Panc1 (cell line): ENCODE measurements around the gene PSME3IP1. TPM values are rescaled to one million over a fixed set of nuclear protein-coding genes. Genes with fewer than 3 reads are reported as not detected.
A peak's percentile ranks its signal among the peaks of the same experiment; 100 is the strongest.

Experiments
- ATAC-seq: fragments of 200-7000 bp; cut with Tn5 transposase; 2 replicates; pipeline ENCODE4 v1.9.1; 2020; ENCODE audit warnings: mild to moderate bottlenecking, moderate library complexity
- BruUV-seq: library from RNA; stranded (reverse); fragments of 400-500 nt; replicated peaks from 2 replicates; lab custom pipeline; 2021; lab: Mats Ljungman, UMichigan
- CTCF ChIA-PET: fragments of 300-600 bp; sonication (Branson Sonifier 250); formaldehyde crosslinking; loops from one replicate; lab custom pipeline; 2022; ENCODE audit warnings: antibody characterized with exemption; lab: Charles Lee
- POLR2A ChIA-PET: fragments of 300-600 bp; sonication (Branson Sonifier 250); formaldehyde crosslinking; loops from one replicate; lab custom pipeline; 2022; ENCODE audit warnings: antibody characterized with exemption; lab: Charles Lee
- DNase-seq: peaks from one replicate; pipeline ENCODE4 v3.0.0-alpha.2; 2010; ENCODE audit warnings: low read depth, low spot score
- H3K27ac ChIP-seq: 2 replicates; pipeline ENCODE4 v1.5.1; 2011; ENCODE audit warnings: mild to moderate bottlenecking, low read length, inconsistent platforms
- H3K27me3 ChIP-seq: fragments of 200-500 bp; sonication (Bioruptor generic); 2 replicates; pipeline ENCODE4 v1.6.0; 2014; ENCODE audit warnings: low read length, inconsistent platforms; ENCODE audit not compliant: control insufficient read depth, insufficient read depth
- H3K36me3 ChIP-seq: fragments of 200-500 bp; sonication (Bioruptor generic); 2 replicates; pipeline ENCODE4 v1.5.1; 2014; ENCODE audit warnings: inconsistent platforms, mild to moderate bottlenecking, low read length, moderate library complexity; ENCODE audit not compliant: control insufficient read depth, insufficient read depth
- H3K4me1 ChIP-seq: 2 replicates; pipeline ENCODE4 v1.5.1; 2011; ENCODE audit warnings: inconsistent platforms, mild to moderate bottlenecking, low read length, moderate library complexity; ENCODE audit not compliant: control insufficient read depth, insufficient read depth
- H3K4me3 ChIP-seq, 2 experiments: 2 replicates each; pipeline ENCODE4 v1.5.1; 2011 to 2012; ENCODE audit warnings: low read depth in 2 of 2, low read length in 2 of 2, mild to moderate bottlenecking in 2 of 2, inconsistent platforms in 1 of 2, moderate library complexity in 1 of 2
- H3K9me3 ChIP-seq: fragments of 200-500 bp; sonication (Bioruptor generic); 2 replicates; pipeline ENCODE4 v1.5.1; 2014; ENCODE audit warnings: low read depth, mild to moderate bottlenecking, inconsistent platforms, low read length, moderate library complexity; ENCODE audit not compliant: control insufficient read depth, insufficient read depth
- POLR2AphosphoS5 ChIP-seq: IDR thresholded peaks from 2 replicates; pipeline ENCODE4 v1.6.1; 2012; ENCODE audit warnings: mild to moderate bottlenecking, low read depth, low read length, moderate library complexity
- SIN3A ChIP-seq: IDR thresholded peaks from 2 replicates; pipeline ENCODE4 v1.6.1; 2012; ENCODE audit warnings: low read depth, mild to moderate bottlenecking, low read length, moderate library complexity, borderline replicate concordance; ENCODE audit not compliant: insufficient read depth
- TCF7L2 ChIP-seq: IDR thresholded peaks from 2 replicates; pipeline ENCODE4 v1.6.1; 2011; ENCODE audit warnings: mild to moderate bottlenecking, low read depth, low read length, inconsistent platforms
- in situ Hi-C: cut with HindIII; loops from 2 replicates; pipeline ENCODE4 v1.10.0; 2016; ENCODE audit warnings: low sequenced_read_pairs, low pct_unique_long_range_greater_than_20kb
- intact Hi-C: fragments of 100-400 bp; cut with micrococcal nuclease; formaldehyde crosslinking; loops from one replicate; pipeline ENCODE4 v1.10.0; 2022; ENCODE audit not compliant: unreplicated experiment
- total RNA-seq: library from RNA; stranded (reverse); gene quantifications from one replicate; pipeline ENCODE4 v1.2.1, GENCODE V29; 2021; ENCODE audit not compliant: unreplicated experiment
- TF ChIP-seq, protein P1 (sequence below): fragments of 450-650 bp; IDR thresholded peaks from 2 replicates; pipeline ENCODE4 v1.5.1; 2017; ENCODE audit warnings: mild to moderate bottlenecking
- TF ChIP-seq, protein P2 (sequence below), 2 experiments: IDR thresholded peaks; 2 replicates each; pipeline ENCODE4 v1.6.1; 2011 to 2012; ENCODE audit warnings: low read depth in 2 of 2, control low read depth in 1 of 2, low read length in 1 of 2, mild to moderate bottlenecking in 1 of 2, moderate library complexity in 1 of 2; ENCODE audit not compliant: insufficient read depth in 1 of 2

PSME3IP1 gene
- total RNA-seq, 1 experiment from 2014 or later: 67.6 TPM

DNA sequence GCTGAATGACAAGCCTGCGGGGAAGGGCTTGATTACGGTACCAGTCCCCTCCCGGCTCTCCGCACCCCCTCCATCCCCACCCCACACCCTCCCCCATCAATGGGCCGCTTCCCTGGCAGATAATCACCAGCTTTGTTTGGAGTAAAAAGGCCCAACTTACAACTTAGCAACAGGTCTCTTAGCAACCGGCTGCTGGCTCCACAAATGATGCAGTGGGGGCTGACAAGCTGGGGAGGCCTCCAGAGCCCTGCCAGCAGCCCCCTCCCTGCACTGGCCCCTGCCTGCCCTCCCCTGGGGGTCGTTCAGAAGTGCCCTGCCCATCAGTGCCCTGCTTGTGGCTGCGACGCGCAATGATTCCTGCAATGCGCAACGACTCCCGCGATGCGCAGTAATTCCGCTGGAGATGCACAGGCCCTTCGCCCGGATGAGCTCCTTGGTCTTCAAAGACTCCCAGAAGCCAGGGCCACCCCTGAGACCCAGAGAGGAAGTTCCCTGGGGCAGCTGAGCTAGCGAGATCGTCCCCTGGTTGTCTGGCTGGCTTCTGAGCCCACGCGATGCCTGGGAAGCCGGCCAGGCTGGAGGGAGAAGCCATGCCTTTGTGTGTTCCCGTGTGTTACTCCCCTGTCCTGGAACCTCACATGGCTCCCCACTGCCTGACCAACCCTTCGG, 70.2 kb downstream of the PSME3IP1 start:
- intact Hi-C loops: no loop called here
- Histone ChIP-seq H3K4me1 (no peaks in the 10 kb centered on the region), H3K9me3 (no peaks in the 10 kb centered on the region), H3K36me3 (no peaks in the 10 kb centered on the region), H3K4me3 (no peak overlapping the region), H3K27ac (no peak overlapping the region), H3K27me3 (no peaks in the 10 kb centered on the region)
- CTCF ChIA-PET: no interaction called here
- 0 out of 2 replicates have a peak, but pooled peaks have one; percentile 44 for ATAC-seq
- no TSS peak for BruUV-seq
- TF ChIP-seq TCF7L2 (no peak), SIN3A (no peak), POLR2AphosphoS5 (no peak)
- TF ChIP-seq, protein P1, sequence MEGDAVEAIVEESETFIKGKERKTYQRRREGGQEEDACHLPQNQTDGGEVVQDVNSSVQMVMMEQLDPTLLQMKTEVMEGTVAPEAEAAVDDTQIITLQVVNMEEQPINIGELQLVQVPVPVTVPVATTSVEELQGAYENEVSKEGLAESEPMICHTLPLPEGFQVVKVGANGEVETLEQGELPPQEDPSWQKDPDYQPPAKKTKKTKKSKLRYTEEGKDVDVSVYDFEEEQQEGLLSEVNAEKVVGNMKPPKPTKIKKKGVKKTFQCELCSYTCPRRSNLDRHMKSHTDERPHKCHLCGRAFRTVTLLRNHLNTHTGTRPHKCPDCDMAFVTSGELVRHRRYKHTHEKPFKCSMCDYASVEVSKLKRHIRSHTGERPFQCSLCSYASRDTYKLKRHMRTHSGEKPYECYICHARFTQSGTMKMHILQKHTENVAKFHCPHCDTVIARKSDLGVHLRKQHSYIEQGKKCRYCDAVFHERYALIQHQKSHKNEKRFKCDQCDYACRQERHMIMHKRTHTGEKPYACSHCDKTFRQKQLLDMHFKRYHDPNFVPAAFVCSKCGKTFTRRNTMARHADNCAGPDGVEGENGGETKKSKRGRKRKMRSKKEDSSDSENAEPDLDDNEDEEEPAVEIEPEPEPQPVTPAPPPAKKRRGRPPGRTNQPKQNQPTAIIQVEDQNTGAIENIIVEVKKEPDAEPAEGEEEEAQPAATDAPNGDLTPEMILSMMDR: no peak
- TF ChIP-seq, protein P2, sequence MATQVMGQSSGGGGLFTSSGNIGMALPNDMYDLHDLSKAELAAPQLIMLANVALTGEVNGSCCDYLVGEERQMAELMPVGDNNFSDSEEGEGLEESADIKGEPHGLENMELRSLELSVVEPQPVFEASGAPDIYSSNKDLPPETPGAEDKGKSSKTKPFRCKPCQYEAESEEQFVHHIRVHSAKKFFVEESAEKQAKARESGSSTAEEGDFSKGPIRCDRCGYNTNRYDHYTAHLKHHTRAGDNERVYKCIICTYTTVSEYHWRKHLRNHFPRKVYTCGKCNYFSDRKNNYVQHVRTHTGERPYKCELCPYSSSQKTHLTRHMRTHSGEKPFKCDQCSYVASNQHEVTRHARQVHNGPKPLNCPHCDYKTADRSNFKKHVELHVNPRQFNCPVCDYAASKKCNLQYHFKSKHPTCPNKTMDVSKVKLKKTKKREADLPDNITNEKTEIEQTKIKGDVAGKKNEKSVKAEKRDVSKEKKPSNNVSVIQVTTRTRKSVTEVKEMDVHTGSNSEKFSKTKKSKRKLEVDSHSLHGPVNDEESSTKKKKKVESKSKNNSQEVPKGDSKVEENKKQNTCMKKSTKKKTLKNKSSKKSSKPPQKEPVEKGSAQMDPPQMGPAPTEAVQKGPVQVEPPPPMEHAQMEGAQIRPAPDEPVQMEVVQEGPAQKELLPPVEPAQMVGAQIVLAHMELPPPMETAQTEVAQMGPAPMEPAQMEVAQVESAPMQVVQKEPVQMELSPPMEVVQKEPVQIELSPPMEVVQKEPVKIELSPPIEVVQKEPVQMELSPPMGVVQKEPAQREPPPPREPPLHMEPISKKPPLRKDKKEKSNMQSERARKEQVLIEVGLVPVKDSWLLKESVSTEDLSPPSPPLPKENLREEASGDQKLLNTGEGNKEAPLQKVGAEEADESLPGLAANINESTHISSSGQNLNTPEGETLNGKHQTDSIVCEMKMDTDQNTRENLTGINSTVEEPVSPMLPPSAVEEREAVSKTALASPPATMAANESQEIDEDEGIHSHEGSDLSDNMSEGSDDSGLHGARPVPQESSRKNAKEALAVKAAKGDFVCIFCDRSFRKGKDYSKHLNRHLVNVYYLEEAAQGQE (IDR thresholded peaks at IDR 0.05; ENCODE audit: insufficient read depth in 1 of 2, low read depth in 2 of 2, low read length in 1 of 2): no peak
- no peak for DNase-seq
- POLR2A ChIA-PET: no interaction called here
- in situ Hi-C loops: no loop called here

DNA sequence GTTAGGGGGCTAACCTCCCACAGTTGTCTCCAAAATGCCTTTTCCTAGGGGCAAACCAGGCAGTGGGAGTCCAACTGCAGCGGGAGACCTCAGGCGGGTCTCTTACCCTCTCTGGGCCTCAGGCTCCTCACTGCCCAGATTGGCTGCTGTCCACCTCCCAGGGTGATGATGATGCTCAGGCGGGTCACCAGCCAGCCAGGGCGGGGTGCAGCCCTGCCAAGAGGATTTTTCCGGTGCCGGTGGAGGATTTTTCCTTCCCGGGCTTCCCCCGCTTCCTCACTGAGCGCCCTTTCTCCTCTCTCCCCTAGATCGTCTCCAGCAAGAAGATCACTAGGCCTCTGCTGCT, 70.7 kb downstream of the PSME3IP1 start:
- Histone ChIP-seq H3K9me3 (no peaks in the 10 kb centered on the region), H3K27ac (no peak overlapping the region), H3K36me3 (no peaks in the 10 kb centered on the region), H3K27me3 (no peaks in the 10 kb centered on the region), H3K4me3 (no peak overlapping the region), H3K4me1 (no peaks in the 10 kb centered on the region)
- BruUV-seq: no TSS peak
- ChIA-PET POLR2A (no interaction called here), CTCF (no interaction called here)
- ATAC-seq (no peak), DNase-seq (no peak)
- no peak for TF ChIP-seq SIN3A
- TF ChIP-seq POLR2AphosphoS5: no peak
- no peak for TF ChIP-seq TCF7L2
- TF ChIP-seq, protein P1: no peak
- TF ChIP-seq, protein P2 (IDR thresholded peaks at IDR 0.05; ENCODE audit: insufficient read depth in 1 of 2, low read depth in 2 of 2, low read length in 1 of 2): no peak
- in situ Hi-C loops (no loop called here), intact Hi-C loops (no loop called here)
